Astrocyte (in vitro differentiated cells and primary cell): ENCODE data around the gene HRC. TPM values are rescaled to one million over a fixed set of nuclear protein-coding genes. Genes with fewer than 3 reads are reported as not detected.
"Not testable (repeated sequence)": the region's sequence is repeated elsewhere in the genome, so short reads cannot be mapped to it uniquely, and the experiment has no call there.

ENCODE experiments used
- DNase-seq: peaks from one replicate; pipeline ENCODE4 v3.0.0-alpha.2; 2010; ENCODE audit warnings: low read depth
- FAIRE-seq: peaks from 2 replicates; lab custom pipeline; 2011; peaks lifted over from hg19 to GRCh38; lab: Jason Lieb, UNC
- H2AFZ ChIP-seq: 2 replicates; pipeline ENCODE4 v1.6.0; 2012; ENCODE audit warnings: low read depth, low read length, inconsistent platforms
- H3K27ac ChIP-seq: 2 replicates; pipeline ENCODE4 v1.5.1; 2011; ENCODE audit warnings: low read depth, low read length, inconsistent platforms
- H3K27me3 ChIP-seq: 2 replicates; pipeline ENCODE4 v1.6.0; 2011; ENCODE audit warnings: low read length, inconsistent platforms; ENCODE audit not compliant: insufficient read depth
- H3K36me3 ChIP-seq: 2 replicates; pipeline ENCODE4 v1.5.1; 2011; ENCODE audit warnings: low read length, inconsistent platforms; ENCODE audit not compliant: insufficient read depth
- H3K4me1 ChIP-seq: 2 replicates; pipeline ENCODE4 v1.5.1; 2011; ENCODE audit warnings: low read length, inconsistent platforms; ENCODE audit not compliant: insufficient read depth
- H3K4me2 ChIP-seq: 2 replicates; pipeline ENCODE4 v1.6.0; 2012; ENCODE audit warnings: low read length, inconsistent platforms
- H3K4me3 ChIP-seq: 2 replicates; pipeline ENCODE4 v1.5.1; 2011; ENCODE audit warnings: low read depth, mild to moderate bottlenecking, low read length, inconsistent platforms; ENCODE audit not compliant: insufficient read depth
- H3K79me2 ChIP-seq: 2 replicates; pipeline ENCODE4 v1.6.0; 2012; ENCODE audit warnings: mild to moderate bottlenecking, low read length, inconsistent platforms; ENCODE audit not compliant: insufficient read depth
- H3K9ac ChIP-seq: 2 replicates; pipeline ENCODE4 v1.6.0; 2012; ENCODE audit warnings: mild to moderate bottlenecking, low read length, inconsistent platforms
- H3K9me3 ChIP-seq: 2 replicates; pipeline ENCODE4 v1.5.1; 2012; ENCODE audit warnings: low read depth, mild to moderate bottlenecking, low read length, inconsistent platforms; ENCODE audit not compliant: insufficient read depth
- H4K20me1 ChIP-seq: 2 replicates; pipeline ENCODE4 v1.6.0; 2012; ENCODE audit warnings: low read length, inconsistent platforms; ENCODE audit not compliant: insufficient read depth
- H3K27ac Mint-ChIP-seq: one replicate; pipeline ENCODE4 v1.8.0; 2021; ENCODE audit warnings: mild to moderate bottlenecking, mixed read lengths; ENCODE audit not compliant: unreplicated experiment
- H3K27me3 Mint-ChIP-seq: one replicate; pipeline ENCODE4 v1.8.0; 2021; ENCODE audit warnings: low read depth, mixed read lengths; ENCODE audit not compliant: unreplicated experiment
- H3K36me3 Mint-ChIP-seq: one replicate; pipeline ENCODE4 v1.8.0; 2021; ENCODE audit warnings: low read depth, mixed read lengths; ENCODE audit not compliant: unreplicated experiment
- H3K4me1 Mint-ChIP-seq: one replicate; pipeline ENCODE4 v1.8.0; 2021; ENCODE audit warnings: low read depth, mixed read lengths; ENCODE audit not compliant: unreplicated experiment
- H3K4me3 Mint-ChIP-seq: one replicate; pipeline ENCODE4 v1.8.0; 2021; ENCODE audit warnings: mild to moderate bottlenecking, moderate library complexity, mixed read lengths; ENCODE audit not compliant: unreplicated experiment
- H3K9me3 Mint-ChIP-seq: one replicate; pipeline ENCODE4 v1.8.0; 2021; ENCODE audit warnings: mild to moderate bottlenecking, mixed read lengths; ENCODE audit not compliant: unreplicated experiment
- EZH2 ChIP-seq: IDR thresholded peaks from 2 replicates; pipeline ENCODE4 v1.6.1; 2012; ENCODE audit warnings: mild to moderate bottlenecking, low read length, inconsistent platforms; ENCODE audit not compliant: insufficient read depth
- total RNA-seq: library from RNA; stranded (reverse); gene quantifications from 2 replicates; pipeline ENCODE4 v1.2.1, GENCODE V29; 2021
- TF ChIP-seq, protein P1 (sequence below): IDR thresholded peaks from 2 replicates; pipeline ENCODE4 v1.5.1; 2011; ENCODE audit warnings: low read depth, mild to moderate bottlenecking, inconsistent platforms, low read length, moderate library complexity; ENCODE audit not compliant: insufficient read depth

Gene HRC
- total RNA-seq, 1 donor from 2014 or later: not detected

DNA sequence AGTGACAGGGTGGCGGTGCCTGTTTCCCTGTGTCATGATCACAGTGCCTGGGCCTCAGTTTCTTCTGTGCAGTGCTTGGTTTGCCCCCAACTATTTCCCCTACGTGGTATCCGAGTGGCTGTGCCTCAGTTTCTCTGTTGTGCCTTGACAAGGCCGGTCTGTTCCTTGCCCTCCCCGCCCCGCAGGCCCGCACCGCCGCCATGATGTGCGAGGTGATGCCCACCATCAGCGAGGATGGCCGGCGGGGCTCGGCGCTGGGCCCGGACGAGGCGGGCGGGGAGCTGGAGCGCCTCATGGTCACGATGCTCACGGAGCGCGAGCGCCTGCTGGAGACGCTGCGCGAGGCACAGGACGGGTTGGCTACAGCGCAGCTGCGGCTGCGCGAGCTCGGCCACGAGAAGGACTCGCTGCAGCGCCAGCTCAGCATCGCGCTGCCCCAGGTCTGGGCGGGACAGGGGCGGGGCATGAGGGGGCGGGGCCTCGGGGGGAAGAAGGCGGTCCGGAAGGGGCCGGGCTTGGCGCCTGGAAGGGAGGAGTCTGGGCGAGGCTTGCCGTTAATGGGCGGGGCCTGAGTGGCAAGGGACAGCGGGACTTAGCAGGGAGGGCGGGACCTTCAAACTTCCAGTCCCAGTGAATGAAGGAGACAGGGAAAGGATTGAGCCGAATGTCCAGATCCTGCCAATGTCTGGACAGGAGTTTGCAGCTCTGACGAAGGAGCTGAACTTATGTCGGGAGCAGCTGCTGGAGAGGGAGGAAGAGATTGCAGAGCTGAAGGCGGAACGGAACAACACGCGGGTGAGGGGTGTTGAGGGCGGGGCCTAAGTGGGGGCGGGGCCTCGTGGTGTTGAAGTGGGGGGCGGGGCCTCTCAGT is 27.3 kb downstream of the HRC start:
- Mint-ChIP-seq H3K27me3 (peaks cover 9% of the 10 kb centered on the region), H3K36me3 (peaks cover 15% of the 10 kb centered on the region), H3K27ac (no peak overlapping the region), H3K4me1 (peaks cover 5% of the 10 kb centered on the region), H3K4me3 (peak overlapping the region; percentile 77), H3K9me3 (peaks cover 3% of the 10 kb centered on the region)
- Histone ChIP-seq H3K4me3 (peak overlapping the region; percentile 47), H2AFZ (peak overlapping the region; percentile 95), H3K36me3 (no peaks in the 10 kb centered on the region), H3K4me1 (peaks cover 4% of the 10 kb centered on the region), H4K20me1 (no peaks in the 10 kb centered on the region), H3K9me3 (no peaks in the 10 kb centered on the region), H3K9ac (peak overlapping the region; percentile 48), H3K27me3 (peaks cover 3% of the 10 kb centered on the region), H3K79me2 (no peaks in the 10 kb centered on the region), H3K27ac (peak overlapping the region; percentile 19), H3K4me2 (peak overlapping the region; percentile 85)
- DNase-seq (peak; percentile 86), FAIRE-seq (peak; percentile 65)
- TF ChIP-seq, protein P1, sequence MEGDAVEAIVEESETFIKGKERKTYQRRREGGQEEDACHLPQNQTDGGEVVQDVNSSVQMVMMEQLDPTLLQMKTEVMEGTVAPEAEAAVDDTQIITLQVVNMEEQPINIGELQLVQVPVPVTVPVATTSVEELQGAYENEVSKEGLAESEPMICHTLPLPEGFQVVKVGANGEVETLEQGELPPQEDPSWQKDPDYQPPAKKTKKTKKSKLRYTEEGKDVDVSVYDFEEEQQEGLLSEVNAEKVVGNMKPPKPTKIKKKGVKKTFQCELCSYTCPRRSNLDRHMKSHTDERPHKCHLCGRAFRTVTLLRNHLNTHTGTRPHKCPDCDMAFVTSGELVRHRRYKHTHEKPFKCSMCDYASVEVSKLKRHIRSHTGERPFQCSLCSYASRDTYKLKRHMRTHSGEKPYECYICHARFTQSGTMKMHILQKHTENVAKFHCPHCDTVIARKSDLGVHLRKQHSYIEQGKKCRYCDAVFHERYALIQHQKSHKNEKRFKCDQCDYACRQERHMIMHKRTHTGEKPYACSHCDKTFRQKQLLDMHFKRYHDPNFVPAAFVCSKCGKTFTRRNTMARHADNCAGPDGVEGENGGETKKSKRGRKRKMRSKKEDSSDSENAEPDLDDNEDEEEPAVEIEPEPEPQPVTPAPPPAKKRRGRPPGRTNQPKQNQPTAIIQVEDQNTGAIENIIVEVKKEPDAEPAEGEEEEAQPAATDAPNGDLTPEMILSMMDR: no peak
- no peak for TF ChIP-seq EZH2

DNA sequence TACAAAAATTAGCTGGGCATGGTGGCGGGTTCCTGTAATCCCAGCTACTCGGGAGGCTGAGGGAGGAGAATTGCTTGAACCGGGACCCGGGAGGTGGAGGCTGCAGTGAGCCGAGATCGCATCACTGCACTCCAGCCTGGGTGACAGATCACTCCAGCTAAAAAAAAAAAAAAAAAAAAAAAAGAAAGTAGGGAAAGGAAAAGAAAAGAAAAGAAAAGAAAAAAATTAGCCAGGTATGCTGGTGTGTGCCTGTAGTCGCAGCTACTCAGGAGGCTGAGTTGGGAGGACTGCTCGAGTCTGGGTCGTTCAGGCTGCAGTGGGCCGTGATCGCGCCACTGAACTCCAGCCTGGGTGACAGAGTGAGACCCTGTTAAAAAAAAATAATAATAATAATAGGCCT is 28.0 kb downstream of the HRC start:
- H3K79me2 ChIP-seq, H3K9ac ChIP-seq, H3K4me1 Mint-ChIP-seq, H3K9me3 Mint-ChIP-seq, DNase-seq, H3K4me3 ChIP-seq, FAIRE-seq, H3K9me3 ChIP-seq, H3K4me3 Mint-ChIP-seq, H3K4me1 ChIP-seq, H3K36me3 ChIP-seq, H3K27ac ChIP-seq, H3K27ac Mint-ChIP-seq, H4K20me1 ChIP-seq, H3K27me3 ChIP-seq: not testable (repeated sequence)
- Histone ChIP-seq H2AFZ (peak overlapping the region; percentile 95), H3K4me2 (peak overlapping the region; percentile 85)
- H3K27me3 Mint-ChIP-seq: peaks cover 12% of the 10 kb centered on the region
- peaks cover 15% of the 10 kb centered on the region for H3K36me3 Mint-ChIP-seq

DNA sequence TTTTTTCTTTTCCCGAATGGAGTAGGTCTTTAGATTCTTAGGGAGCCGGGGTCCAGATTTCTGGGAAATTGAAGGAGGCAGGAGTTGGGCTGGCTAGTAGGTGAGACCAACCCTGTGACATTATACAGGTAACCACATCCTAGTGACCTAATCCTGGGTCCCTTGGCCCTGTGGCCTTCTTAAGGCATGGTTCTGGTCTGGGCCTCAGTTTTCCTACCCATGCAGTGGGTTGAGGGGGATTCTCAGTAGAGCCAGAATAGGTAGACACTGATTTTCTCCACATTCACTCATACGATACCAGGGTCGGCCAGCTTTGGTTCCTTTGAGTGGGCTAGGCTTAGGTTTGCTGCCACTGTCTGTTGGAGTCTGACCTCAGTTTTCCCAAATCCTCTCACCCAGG is 28.6 kb downstream of the HRC start:
- Mint-ChIP-seq H3K9me3 (peaks cover 3% of the 10 kb centered on the region), H3K27ac (no peak overlapping the region), H3K4me1 (peaks cover 5% of the 10 kb centered on the region), H3K27me3 (peaks cover 12% of the 10 kb centered on the region), H3K4me3 (no peak overlapping the region), H3K36me3 (peaks cover 15% of the 10 kb centered on the region)
- Histone ChIP-seq H4K20me1 (no peaks in the 10 kb centered on the region), H3K4me1 (peaks cover 4% of the 10 kb centered on the region), H3K27ac (no peak overlapping the region), H2AFZ (no peak overlapping the region), H3K9ac (no peak overlapping the region), H3K27me3 (peaks cover 3% of the 10 kb centered on the region), H3K79me2 (no peaks in the 10 kb centered on the region), H3K4me2 (no peak overlapping the region), H3K9me3 (no peaks in the 10 kb centered on the region), H3K4me3 (no peak overlapping the region), H3K36me3 (no peaks in the 10 kb centered on the region)
- no peak for TF ChIP-seq EZH2
- TF ChIP-seq, protein P1: no peak
- DNase-seq (no peak), FAIRE-seq (no peak)
